Heart left ventricle (tissue), 16 donors: ENCODE measurements around the gene SHISA9. TPM values are rescaled to one million over a fixed set of nuclear protein-coding genes. Genes with fewer than 3 reads are reported as not detected.

Experiments
- ATAC-seq, 4 donors: fragments of 200-7000 bp; cut with Tn5 transposase; one replicate each; pipeline ENCODE4 v1.9.1; 2020 to 2022; ENCODE audit warnings: moderate library complexity in 4 of 4, mild to moderate bottlenecking in 3 of 4, moderate number of reproducible peaks in 1 of 4
- DNase-seq, 5 donors: peaks; one replicate each; pipeline ENCODE4 v3.0.0-alpha.2; 2020
- H3K27ac ChIP-seq, 12 donors: fragments of 200-600 bp; sonication (generic) in 4 of 12; one replicate each; pipeline versions ENCODE4 v1.5.0 to v1.8.0; 2016 to 2022; ENCODE audit warnings: mild to moderate bottlenecking in 2 of 12
- H3K27me3 ChIP-seq, 9 donors: fragments of 200-600 bp; sonication (generic) in 2 of 9; one replicate each; pipeline versions ENCODE4 v1.5.1 to v1.8.0; 2016 to 2022; ENCODE audit warnings: mild to moderate bottlenecking in 3 of 9
- H3K36me3 ChIP-seq, 9 donors: fragments of 200-600 bp; sonication (generic) in 2 of 9; one replicate each; pipeline versions ENCODE4 v1.5.0 to v1.8.0; 2018 to 2022; ENCODE audit warnings: mild to moderate bottlenecking in 2 of 9
- H3K4me1 ChIP-seq, 12 donors: fragments of 200-600 bp; sonication (generic) in 4 of 12; one replicate each; pipeline versions ENCODE4 v1.5.0 to v1.8.0; 2016 to 2022; ENCODE audit warnings: mild to moderate bottlenecking in 3 of 12
- H3K4me3 ChIP-seq, 12 donors: fragments of 200-600 bp; sonication (generic) in 4 of 12; one replicate each; pipeline versions ENCODE4 v1.5.0 to v1.8.0; 2017 to 2022; ENCODE audit warnings: mild to moderate bottlenecking in 9 of 12, moderate library complexity in 4 of 12
- H3K9me3 ChIP-seq, 12 donors: fragments of 200-600 bp; sonication (generic) in 4 of 12; one replicate each; pipeline versions ENCODE4 v1.5.0 to v1.8.0; 2016 to 2022; ENCODE audit warnings: mild to moderate bottlenecking in 1 of 12
- POLR2A ChIP-seq, 2 donors: fragments of 450-650 bp; IDR thresholded peaks; one replicate each; pipeline ENCODE4 v1.6.1; 2017; ENCODE audit warnings: antibody characterized with exemption in 2 of 2, mild to moderate bottlenecking in 2 of 2, moderate library complexity in 2 of 2
- WGBS, 4 donors: extraction: QIAGEN DNeasy Blood & Tissue Kit in 2 of 4; methylation state at CpG; one replicate each; pipeline versions ENCODE4 v1.1.5 to v1.1.7; 2013 to 2018; 5-methylcytosine and 5-hydroxymethylcytosine counted together
- intact Hi-C, 10 donors: fragments of 100-400 bp; cut with DNase I; formaldehyde crosslinking; loops; one replicate each; pipeline versions ENCODE4 v1.11.1 to v1.14.2; 2022
- polyA plus RNA-seq, 2 donors: library from polyadenylated mRNA; stranded (reverse); fragments of 200-250 nt; gene quantifications; one replicate each; pipeline ENCODE4 v1.2.3, GENCODE V29; 2013
- total RNA-seq, 9 donors: library from RNA; depleted of rRNA in 2 of 9; stranded (reverse); fragments of >200 nt in 2 of 9; fragmentation: NEBNext Ultra II Directional in 3 of 9; extraction: Animal tissue kit (Norgen Biotek cat#: 25700) in 3 of 9; gene quantifications; one replicate each; pipeline versions ENCODE4 v1.1.0 to v1.2.4, GENCODE V29; 2016 to 2023
- TF ChIP-seq, protein P1 (sequence below), 12 donors: fragments of 200-600 bp; sonication (generic) in 4 of 12; IDR thresholded peaks; one replicate each; pipeline versions ENCODE4 v1.5.0 to v1.8.0; 2018 to 2022; ENCODE audit warnings: antibody characterized with exemption in 12 of 12, mild to moderate bottlenecking in 5 of 12
- donor health status: ischemic (EF 13 %, LVEDD 7.1; RV severe dilation, severe dysfunction).
- donor health status: healthy with polysubstance abuse.
- donor health status: DM: no; HTN: yes; CAD: no.
- donor health status: DM: no; HTN: no; CAD: no.
- donor health status: ischemic (EF 25% LVEDD 6.9; RV normal size, moderate dysfunction).
- donor health status: ischemic (EF 25% LVEDD 5.7; RV mildly dilated, moderate dysfunction).
- donor health status: healthy.
- donor health status: DM: yes; HTN: yes; CAD: no.
- donor health status: ischemic (EF 35%, LVEDD 5.7; RV mildly dilated, moderate dysfunction).
- donor health status: nonischemic (EF 11% LVEDD 7.7; RV severe dilation, severe dysfunction).
- donor health status: DM: yes; HTN: yes; CAD: no.
- donor health status: PGD.
- donor health status: ischemic (EF 29% LVEDD 5.4; RV normal size, mild dysfunction).
- donor health status: nonischemic (EF 23%, LVEDD 6.1; RV moderate dilation, normal function).

SHISA9 gene
- total and polyA plus RNA-seq, 11 donors = 0.08 to 0.83 (median 0.24) TPM; not detected in 1

DNA sequence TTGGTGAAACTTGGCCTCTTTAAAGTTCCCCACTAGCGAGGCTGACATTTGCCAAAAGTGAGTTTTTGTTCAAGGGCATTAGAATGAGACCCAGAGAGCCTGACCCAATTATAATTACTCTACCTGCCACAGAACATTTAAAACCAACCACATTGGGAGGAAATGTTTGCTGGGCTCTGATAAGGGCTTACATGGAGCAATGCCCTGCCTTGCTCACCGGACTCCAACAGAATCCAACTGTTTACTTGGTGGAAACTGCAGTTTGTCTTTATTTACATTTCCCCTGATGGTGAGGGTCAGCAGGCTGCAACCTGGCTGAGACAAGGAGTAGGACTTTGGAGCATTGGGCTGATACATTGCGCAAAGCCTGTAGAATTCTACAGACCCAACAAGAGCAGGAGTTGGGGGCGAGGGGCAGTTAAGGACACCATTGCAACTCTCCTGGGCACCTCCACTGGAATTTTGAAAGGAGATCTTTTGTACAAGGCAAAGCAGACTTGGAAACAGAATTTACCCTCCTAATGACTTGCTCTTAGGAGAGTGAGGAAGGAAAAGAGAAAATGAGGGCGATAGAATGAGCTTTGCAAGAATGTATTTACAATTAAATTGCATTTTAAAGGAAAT lies 368.6 kb downstream of the SHISA9 start:
- H3K9me3 ChIP-seq = no peaks in the 10 kb centered on the region

DNA sequence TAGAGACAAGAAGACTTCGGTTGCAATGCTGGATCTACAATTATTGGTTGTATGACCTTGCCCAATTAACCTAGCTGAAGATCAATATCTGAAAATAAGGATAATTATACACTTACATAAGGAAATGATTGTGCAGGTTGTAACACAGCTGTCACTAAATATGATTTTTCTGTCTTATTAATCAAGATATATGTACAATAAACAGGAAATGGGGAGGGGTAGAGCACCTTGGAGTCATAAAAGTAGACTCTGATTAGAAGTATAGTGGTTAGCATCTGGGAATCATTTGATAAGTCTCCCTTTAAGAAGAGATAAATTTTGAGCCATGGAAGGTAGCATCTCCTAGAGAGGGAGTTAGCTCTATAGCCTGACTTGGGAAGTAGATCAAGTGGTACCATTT lies 369.2 kb downstream of the SHISA9 start:
- WGBS, 4 donors = 70 to 88% (median 82%) methylated on average over 1 of the region's 1 CpG
- H3K4me1 ChIP-seq = no peaks in the 10 kb centered on the region
- no peak overlapping the region for H3K4me3 ChIP-seq
- DNase-seq (no peak), ATAC-seq (no peak)
- H3K9me3 ChIP-seq = no peaks in the 10 kb centered on the region
- H3K27me3 ChIP-seq = peaks cover 0 to 17% (median 0%) of the 10 kb centered on the region in 9 donors
- TF ChIP-seq, protein P1, sequence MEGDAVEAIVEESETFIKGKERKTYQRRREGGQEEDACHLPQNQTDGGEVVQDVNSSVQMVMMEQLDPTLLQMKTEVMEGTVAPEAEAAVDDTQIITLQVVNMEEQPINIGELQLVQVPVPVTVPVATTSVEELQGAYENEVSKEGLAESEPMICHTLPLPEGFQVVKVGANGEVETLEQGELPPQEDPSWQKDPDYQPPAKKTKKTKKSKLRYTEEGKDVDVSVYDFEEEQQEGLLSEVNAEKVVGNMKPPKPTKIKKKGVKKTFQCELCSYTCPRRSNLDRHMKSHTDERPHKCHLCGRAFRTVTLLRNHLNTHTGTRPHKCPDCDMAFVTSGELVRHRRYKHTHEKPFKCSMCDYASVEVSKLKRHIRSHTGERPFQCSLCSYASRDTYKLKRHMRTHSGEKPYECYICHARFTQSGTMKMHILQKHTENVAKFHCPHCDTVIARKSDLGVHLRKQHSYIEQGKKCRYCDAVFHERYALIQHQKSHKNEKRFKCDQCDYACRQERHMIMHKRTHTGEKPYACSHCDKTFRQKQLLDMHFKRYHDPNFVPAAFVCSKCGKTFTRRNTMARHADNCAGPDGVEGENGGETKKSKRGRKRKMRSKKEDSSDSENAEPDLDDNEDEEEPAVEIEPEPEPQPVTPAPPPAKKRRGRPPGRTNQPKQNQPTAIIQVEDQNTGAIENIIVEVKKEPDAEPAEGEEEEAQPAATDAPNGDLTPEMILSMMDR (IDR thresholded peaks at IDR 0.05) = no peak
- TF ChIP-seq POLR2A (IDR thresholded peaks at IDR 0.05) = no peak
- H3K36me3 ChIP-seq = no peaks in the 10 kb centered on the region
- no peak overlapping the region for H3K27ac ChIP-seq
- intact Hi-C loops = loop anchor here in 1 of 10 donors (10.0 kb wide), 1 partner anchor 64 kb away; no protein-coding TSS in a partner anchor

More for the DNA sequence above, 368.6 kb downstream of the SHISA9 start:
- ATAC-seq (no peak), DNase-seq (no peak)
- TF ChIP-seq, protein P1 (IDR thresholded peaks at IDR 0.05) = no peak
- no peak for TF ChIP-seq POLR2A (IDR thresholded peaks at IDR 0.05)
- H3K4me1 ChIP-seq = no peaks in the 10 kb centered on the region
- 60 to 75% (median 70%) methylated on average over 5 of the region's 5 CpGs for WGBS, 4 donors
- H3K27me3 ChIP-seq = peaks cover 0 to 17% (median 0%) of the 10 kb centered on the region in 9 donors
- no peak overlapping the region for H3K4me3 ChIP-seq
- no peaks in the 10 kb centered on the region for H3K36me3 ChIP-seq
- intact Hi-C loops = loop anchor here in 1 of 10 donors (10.0 kb wide), 1 partner anchor 65 kb away; no protein-coding TSS in a partner anchor
- no peak overlapping the region for H3K27ac ChIP-seq

DNA sequence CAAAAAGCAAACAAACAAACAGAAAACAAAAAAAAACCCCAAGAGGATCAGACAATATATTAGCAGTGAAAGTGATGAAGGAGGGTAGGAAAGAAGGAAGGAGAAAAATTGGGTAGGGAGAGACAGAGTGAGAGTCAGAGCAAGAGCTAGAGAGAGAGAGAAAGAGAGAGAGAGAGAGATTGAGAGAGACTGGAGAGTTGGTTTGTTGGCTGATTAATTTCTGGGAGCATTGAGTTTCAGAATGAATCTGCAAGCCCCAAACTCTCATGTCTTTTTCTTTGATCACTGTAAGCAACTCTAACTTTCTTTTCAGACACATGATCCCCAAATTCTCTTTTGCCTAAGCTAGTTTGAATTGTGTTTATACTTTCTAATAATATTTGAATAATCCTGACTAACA lies 388.1 kb downstream of the SHISA9 start:
- ATAC-seq (no peak), DNase-seq (no peak)
- Histone ChIP-seq H3K36me3 (no peaks in the 10 kb centered on the region), H3K27ac (no peak overlapping the region), H3K9me3 (no peaks in the 10 kb centered on the region), H3K27me3 (no peaks in the 10 kb centered on the region), H3K4me1 (no peaks in the 10 kb centered on the region), H3K4me3 (no peak overlapping the region)
- TF ChIP-seq, protein P1 (IDR thresholded peaks at IDR 0.05) = no peak
- no peak for TF ChIP-seq POLR2A (IDR thresholded peaks at IDR 0.05)
- intact Hi-C loops = no loop called here

Other genes with a start within 250 kb of the SHISA9 start
- 10 to 100 TPM in 6 of 9 donors, 1 to 10 TPM in 3; 5.6 to 25.1 (median 12.6) TPM for gene CPPED1, start 97.7 kb upstream of the SHISA9 start, total RNA-seq
- 1 to 10 TPM; 6.6 to 6.8 TPM for gene CPPED1, start 97.7 kb upstream of the SHISA9 start, polyA plus RNA-seq